ENCODE measurements around the gene RPIA. TPM values are rescaled to one million over a fixed set of nuclear protein-coding genes. Genes with fewer than 3 reads are reported as not detected.

The RPIA gene
- total RNA-seq, 1 experiment from 2014 or later, result 10.7 TPM

GRCh38 chr2:88667219-88667618, 24.3 kb upstream of the RPIA start:
- POLR2A ChIA-PET (ENCODE audit: unreplicated experiment), result no interaction called here
- Histone ChIP-seq H2AFZ (ENCODE audit: low read length) (no peak overlapping the region), H3K4me3 (ENCODE audit: low read length) (no peak overlapping the region), H3K27me3 (ENCODE audit: low read length) (no peaks in the 10 kb centered on the region), H3K36me3 (ENCODE audit: low read depth, low read length) (no peaks in the 10 kb centered on the region), H3K9ac (ENCODE audit: low read length) (no peak overlapping the region), H4K20me1 (ENCODE audit: low read length) (no peaks in the 10 kb centered on the region), H3K9me3 (ENCODE audit: low read length) (no peaks in the 10 kb centered on the region), H3K79me2 (ENCODE audit: low read length) (no peaks in the 10 kb centered on the region), H3K4me2 (ENCODE audit: low read length) (no peak overlapping the region), H3F3A (ENCODE audit: low read length, unreplicated experiment) (no peaks in the 10 kb centered on the region), H3K9me2 (replicated peaks; ENCODE audit: low read length) (no peaks in the 10 kb centered on the region), H3K4me1 (ENCODE audit: insufficient read depth, low read length) (peaks cover 20% of the 10 kb centered on the region), H3K27ac (ENCODE audit: low read length) (no peak overlapping the region)
- BruUV-seq (replicated peaks), result no TSS peak
- TF ChIP-seq EZH2 (IDR thresholded peaks at IDR 0.05; ENCODE audit: low read length, unreplicated experiment), result no peak
- TF ChIP-seq, protein P1, sequence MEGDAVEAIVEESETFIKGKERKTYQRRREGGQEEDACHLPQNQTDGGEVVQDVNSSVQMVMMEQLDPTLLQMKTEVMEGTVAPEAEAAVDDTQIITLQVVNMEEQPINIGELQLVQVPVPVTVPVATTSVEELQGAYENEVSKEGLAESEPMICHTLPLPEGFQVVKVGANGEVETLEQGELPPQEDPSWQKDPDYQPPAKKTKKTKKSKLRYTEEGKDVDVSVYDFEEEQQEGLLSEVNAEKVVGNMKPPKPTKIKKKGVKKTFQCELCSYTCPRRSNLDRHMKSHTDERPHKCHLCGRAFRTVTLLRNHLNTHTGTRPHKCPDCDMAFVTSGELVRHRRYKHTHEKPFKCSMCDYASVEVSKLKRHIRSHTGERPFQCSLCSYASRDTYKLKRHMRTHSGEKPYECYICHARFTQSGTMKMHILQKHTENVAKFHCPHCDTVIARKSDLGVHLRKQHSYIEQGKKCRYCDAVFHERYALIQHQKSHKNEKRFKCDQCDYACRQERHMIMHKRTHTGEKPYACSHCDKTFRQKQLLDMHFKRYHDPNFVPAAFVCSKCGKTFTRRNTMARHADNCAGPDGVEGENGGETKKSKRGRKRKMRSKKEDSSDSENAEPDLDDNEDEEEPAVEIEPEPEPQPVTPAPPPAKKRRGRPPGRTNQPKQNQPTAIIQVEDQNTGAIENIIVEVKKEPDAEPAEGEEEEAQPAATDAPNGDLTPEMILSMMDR (conservative IDR thresholded peaks at IDR 0.05; ENCODE audit: low read depth, low read length), result no peak
- TF ChIP-seq EZH2phosphoT487 (IDR thresholded peaks at IDR 0.05; ENCODE audit: borderline replicate concordance, low read length), result no peak
- intact Hi-C loops (cut with micrococcal nuclease), result loop anchor here (5.0 kb wide), 1 partner anchor 475 kb away; no protein-coding TSS in a partner anchor
- ATAC-seq (no peak), DNase-seq (no peak)
- CTCF ChIA-PET, result no interaction called here

- H3K27me3 ChIP-seq (ENCODE audit: low read length), result no peaks in the 10 kb centered on the region
- H3K9ac ChIP-seq (ENCODE audit: low read length), result no peak overlapping the region
- TF ChIP-seq EZH2 (IDR thresholded peaks at IDR 0.05; ENCODE audit: low read length, unreplicated experiment), result no peak
- TF ChIP-seq, protein P1 (conservative IDR thresholded peaks at IDR 0.05; ENCODE audit: low read depth, low read length), result no peak
- no peak for TF ChIP-seq EZH2phosphoT487 (IDR thresholded peaks at IDR 0.05; ENCODE audit: borderline replicate concordance, low read length)
- no TSS peak for BruUV-seq (replicated peaks)
- H3K9me3 ChIP-seq (ENCODE audit: low read length), result no peaks in the 10 kb centered on the region
- no peaks in the 10 kb centered on the region for H3F3A ChIP-seq (ENCODE audit: low read length, unreplicated experiment)
- intact Hi-C loops (cut with micrococcal nuclease), result loop anchor here (1.0 to 5.0 kb wide), 4 partner anchors 31 to 477 kb away; partner anchors contain the start of gene EIF2AK3
- H3K4me1 ChIP-seq (ENCODE audit: insufficient read depth, low read length), result peaks cover 20% of the 10 kb centered on the region
- peak overlapping the region; percentile 69 for H3K27ac ChIP-seq (ENCODE audit: low read length)
- CTCF ChIA-PET, result interaction anchor here (0.7 to 1.5 kb wide), 4 partner anchors 10 to 77 kb away, joined by 4 to 10 read pairs (median 7); no protein-coding TSS in a partner anchor
- no peak overlapping the region for H3K4me3 ChIP-seq (ENCODE audit: low read length)
- H3K79me2 ChIP-seq (ENCODE audit: low read length), result no peaks in the 10 kb centered on the region
- no peaks in the 10 kb centered on the region for H4K20me1 ChIP-seq (ENCODE audit: low read length)
- H3K36me3 ChIP-seq (ENCODE audit: low read depth, low read length), result no peaks in the 10 kb centered on the region
- POLR2A ChIA-PET (ENCODE audit: unreplicated experiment), result no interaction called here
- H3K9me2 ChIP-seq (replicated peaks; ENCODE audit: low read length), result no peaks in the 10 kb centered on the region
- peak overlapping the region; percentile 29 for H3K4me2 ChIP-seq (ENCODE audit: low read length)
- ATAC-seq, result peak; percentile 68
- DNase-seq, result peak; percentile 75
- H2AFZ ChIP-seq (ENCODE audit: low read length), result peak overlapping the region; percentile 29; the same call in 1 of the 2 replicates
Observed at GRCh38 chr2:88668862-88669261, 22.6 kb upstream of the RPIA start.

- TF ChIP-seq, protein P1 (conservative IDR thresholded peaks at IDR 0.05; ENCODE audit: low read depth, low read length), result peak; percentile 90
- TF ChIP-seq EZH2phosphoT487 (IDR thresholded peaks at IDR 0.05; ENCODE audit: borderline replicate concordance, low read length) (no peak), EZH2 (IDR thresholded peaks at IDR 0.05; ENCODE audit: low read length, unreplicated experiment) (no peak)
- H3K4me2 ChIP-seq (ENCODE audit: low read length), result peak overlapping the region; percentile 29
- BruUV-seq (replicated peaks), result no TSS peak
- ChIA-PET CTCF (interaction anchor here (0.6 to 1.5 kb wide), 7 partner anchors 11 to 510 kb away, joined by 3 to 10 read pairs (median 5); no protein-coding TSS in a partner anchor), POLR2A (ENCODE audit: unreplicated experiment) (interaction anchor here (0.7 to 0.8 kb wide), 2 partner anchors 35 to 70 kb away, joined by 4 read pairs; no protein-coding TSS in a partner anchor)
- no peaks in the 10 kb centered on the region for H3F3A ChIP-seq (ENCODE audit: low read length, unreplicated experiment)
- H3K36me3 ChIP-seq (ENCODE audit: low read depth, low read length), result no peaks in the 10 kb centered on the region
- no peaks in the 10 kb centered on the region for H3K9me3 ChIP-seq (ENCODE audit: low read length)
- H2AFZ ChIP-seq (ENCODE audit: low read length), result peak overlapping the region; percentile 29; the same call in 1 of the 2 replicates
- H3K79me2 ChIP-seq (ENCODE audit: low read length), result no peaks in the 10 kb centered on the region
- no peak overlapping the region for H3K4me3 ChIP-seq (ENCODE audit: low read length)
- H3K4me1 ChIP-seq (ENCODE audit: insufficient read depth, low read length), result peaks cover 20% of the 10 kb centered on the region
- ATAC-seq, result peak; percentile 60
- H3K9ac ChIP-seq (ENCODE audit: low read length), result no peak overlapping the region
- H4K20me1 ChIP-seq (ENCODE audit: low read length), result no peaks in the 10 kb centered on the region
- no peaks in the 10 kb centered on the region for H3K9me2 ChIP-seq (replicated peaks; ENCODE audit: low read length)
- DNase-seq, result peak; percentile 80
- peak overlapping the region; percentile 69 for H3K27ac ChIP-seq (ENCODE audit: low read length)
- intact Hi-C loops (cut with micrococcal nuclease), result loop anchor here (1.0 to 5.0 kb wide), 4 partner anchors 31 to 477 kb away; partner anchors contain the start of gene EIF2AK3
- no peaks in the 10 kb centered on the region for H3K27me3 ChIP-seq (ENCODE audit: low read length)
Observed at GRCh38 chr2:88669482-88670214, 21.8 kb upstream of the RPIA start.

Measured in PC-3 (cell line).